Measurements from ENCODE around the gene MAZ. TPM values are rescaled to one million over a fixed set of nuclear protein-coding genes. Genes with fewer than 3 reads are reported as not detected.
"Not testable (repeated sequence)": the region's sequence is repeated elsewhere in the genome, so short reads cannot be mapped to it uniquely, and the experiment has no call there.

Gene MAZ
- total RNA-seq, 2 experiments from 2014 or later, result 290 to 330 TPM

DNA sequence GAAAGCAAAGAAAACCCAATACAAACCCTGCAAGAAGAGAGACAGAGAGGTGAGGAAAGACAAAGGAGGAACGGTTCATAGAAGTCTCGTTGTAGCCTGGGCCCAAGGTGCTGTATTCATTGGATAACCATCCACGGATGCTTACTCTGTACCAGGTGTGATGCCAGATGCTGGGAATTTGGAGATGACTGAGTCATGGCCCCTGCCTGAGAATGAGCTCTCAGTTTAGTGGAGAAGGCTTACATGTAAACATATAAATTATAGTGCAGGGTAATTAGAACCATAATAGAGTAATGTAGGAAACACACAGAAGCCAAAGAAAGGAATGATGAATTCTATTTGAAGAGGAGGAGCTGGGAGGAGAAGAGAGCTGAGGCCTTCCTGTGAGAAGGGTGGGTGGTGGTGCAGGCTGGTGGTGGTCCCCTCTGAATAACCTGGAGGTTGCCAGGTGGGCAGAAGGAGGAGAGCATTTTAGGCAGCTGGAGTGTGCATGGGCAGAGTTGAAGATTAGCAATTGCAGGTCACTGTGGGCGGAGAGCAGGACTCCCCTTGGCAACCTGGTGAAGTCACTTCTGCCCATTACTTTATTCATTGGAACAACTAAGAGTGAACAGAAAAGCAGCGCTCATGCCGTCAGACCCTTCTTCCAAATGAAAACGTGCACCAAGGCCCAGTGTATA is 35.9 kb upstream of the MAZ start:
- Mint-ChIP-seq H3K27me3 (ENCODE audit: low read depth) (no peaks in the 10 kb centered on the region), H3K9me3 (no peaks in the 10 kb centered on the region), H3K4me1 (ENCODE audit: low read depth) (peaks cover 4% of the 10 kb centered on the region), H3K36me3 (ENCODE audit: low read depth) (no peaks in the 10 kb centered on the region), H3K27ac (no peak overlapping the region), H3K4me3 (no peak overlapping the region)
- intact Hi-C loops (cut with micrococcal nuclease), result no loop called here
- no peak for DNase-seq
- CTCF ChIA-PET, result interaction anchor here (1.1 to 2.7 kb wide), 2 partner anchors 16 to 20 kb away, joined by 3 to 7 read pairs; partner anchors contain the start of gene KIF22

DNA sequence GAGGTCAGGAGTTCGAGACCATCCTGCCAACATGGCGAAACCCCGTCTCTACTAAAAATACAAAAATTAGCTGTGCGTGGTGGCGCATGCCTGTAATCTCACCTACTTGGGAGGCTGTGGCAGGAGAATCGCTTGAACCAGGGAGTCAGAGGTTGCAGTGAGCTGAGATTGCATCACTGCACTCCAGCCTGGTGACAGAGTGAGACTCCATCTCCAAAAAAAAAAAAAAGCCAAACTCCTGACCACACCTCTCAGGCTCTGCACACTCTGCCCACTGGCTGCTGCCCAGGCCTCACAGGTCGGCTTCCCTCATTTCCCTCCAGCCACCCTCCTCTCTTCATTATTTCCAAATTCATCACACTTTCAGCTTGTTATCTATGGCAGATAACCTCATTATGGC is 34.0 kb upstream of the MAZ start:
- intact Hi-C loops (cut with micrococcal nuclease); H3K36me3 Mint-ChIP-seq (ENCODE audit: low read depth); H3K4me1 Mint-ChIP-seq (ENCODE audit: low read depth); H3K9me3 Mint-ChIP-seq; H3K27ac Mint-ChIP-seq; DNase-seq; H3K4me3 Mint-ChIP-seq; H3K27me3 Mint-ChIP-seq (ENCODE audit: low read depth); CTCF ChIA-PET: not testable (repeated sequence)

DNA sequence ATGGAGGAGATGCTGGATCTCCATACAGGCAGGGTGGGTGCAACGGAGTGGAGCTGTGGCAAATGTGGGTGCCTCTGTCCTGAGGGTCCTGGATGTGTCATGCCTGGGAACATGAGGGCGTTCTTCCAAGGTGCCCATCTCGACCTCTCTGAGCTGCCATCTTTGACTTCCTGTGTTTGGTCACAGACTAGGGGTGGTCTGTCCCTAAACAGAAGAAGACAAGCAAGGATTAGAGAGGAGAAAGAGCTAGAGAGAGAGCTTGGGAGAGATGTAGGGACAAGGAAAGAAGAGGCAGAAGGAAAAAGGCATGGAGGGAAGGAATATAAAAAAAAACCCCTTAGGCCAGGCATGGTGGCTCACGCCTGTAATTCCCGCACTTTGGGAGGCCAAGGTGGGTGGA is 31.6 kb upstream of the MAZ start:
- Mint-ChIP-seq H3K4me1 (ENCODE audit: low read depth) (peaks cover 4% of the 10 kb centered on the region), H3K27me3 (ENCODE audit: low read depth) (no peaks in the 10 kb centered on the region), H3K4me3 (no peak overlapping the region), H3K27ac (no peak overlapping the region), H3K9me3 (no peaks in the 10 kb centered on the region), H3K36me3 (ENCODE audit: low read depth) (no peaks in the 10 kb centered on the region)
- CTCF ChIA-PET, result no interaction called here
- intact Hi-C loops (cut with micrococcal nuclease), result no loop called here
- DNase-seq, result no peak

DNA sequence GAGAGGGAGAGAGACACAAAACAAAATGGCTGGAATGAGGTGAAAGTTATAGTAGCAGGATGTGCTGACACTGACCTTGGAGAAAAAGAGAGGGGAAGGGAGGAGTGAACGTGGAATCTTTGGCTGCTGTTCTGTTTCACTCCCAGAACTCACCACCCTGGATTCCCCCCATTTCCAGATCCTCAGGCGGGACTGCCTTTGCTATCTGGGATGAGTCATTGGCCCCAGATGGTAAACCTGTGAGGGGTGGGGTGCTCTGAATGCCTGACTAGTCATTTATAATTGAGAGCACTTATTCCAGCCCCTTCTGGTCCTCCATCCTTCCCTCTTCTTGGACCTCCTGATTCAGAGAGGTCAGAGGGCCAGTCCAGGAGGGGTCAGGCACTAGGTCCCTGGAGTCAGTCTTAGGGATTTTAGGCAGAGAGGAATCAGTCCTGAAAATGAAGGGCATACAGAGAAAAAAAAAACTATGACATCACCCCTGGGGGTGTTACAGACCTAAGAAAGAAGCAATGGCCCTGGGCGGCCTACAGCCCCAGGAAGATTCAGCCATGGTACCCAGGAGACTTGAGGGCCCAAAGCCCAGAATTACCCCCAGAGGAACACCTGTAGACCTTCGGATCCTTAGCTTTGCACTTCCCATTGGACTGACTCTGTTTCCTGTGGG is 30.5 kb upstream of the MAZ start:
- H3K27me3 Mint-ChIP-seq (ENCODE audit: low read depth), result no peaks in the 10 kb centered on the region
- H3K9me3 Mint-ChIP-seq, result no peaks in the 10 kb centered on the region
- H3K4me1 Mint-ChIP-seq (ENCODE audit: low read depth), result peaks cover 4% of the 10 kb centered on the region
- peak; percentile 22 for DNase-seq
- H3K36me3 Mint-ChIP-seq (ENCODE audit: low read depth), result no peaks in the 10 kb centered on the region
- no peak overlapping the region for H3K4me3 Mint-ChIP-seq
- CTCF ChIA-PET, result interaction anchor here (1.3 kb wide), 1 partner anchor 21 kb away, joined by 3 read pairs; no protein-coding TSS in a partner anchor
- no peak overlapping the region for H3K27ac Mint-ChIP-seq
- intact Hi-C loops (cut with micrococcal nuclease), result no loop called here

DNA sequence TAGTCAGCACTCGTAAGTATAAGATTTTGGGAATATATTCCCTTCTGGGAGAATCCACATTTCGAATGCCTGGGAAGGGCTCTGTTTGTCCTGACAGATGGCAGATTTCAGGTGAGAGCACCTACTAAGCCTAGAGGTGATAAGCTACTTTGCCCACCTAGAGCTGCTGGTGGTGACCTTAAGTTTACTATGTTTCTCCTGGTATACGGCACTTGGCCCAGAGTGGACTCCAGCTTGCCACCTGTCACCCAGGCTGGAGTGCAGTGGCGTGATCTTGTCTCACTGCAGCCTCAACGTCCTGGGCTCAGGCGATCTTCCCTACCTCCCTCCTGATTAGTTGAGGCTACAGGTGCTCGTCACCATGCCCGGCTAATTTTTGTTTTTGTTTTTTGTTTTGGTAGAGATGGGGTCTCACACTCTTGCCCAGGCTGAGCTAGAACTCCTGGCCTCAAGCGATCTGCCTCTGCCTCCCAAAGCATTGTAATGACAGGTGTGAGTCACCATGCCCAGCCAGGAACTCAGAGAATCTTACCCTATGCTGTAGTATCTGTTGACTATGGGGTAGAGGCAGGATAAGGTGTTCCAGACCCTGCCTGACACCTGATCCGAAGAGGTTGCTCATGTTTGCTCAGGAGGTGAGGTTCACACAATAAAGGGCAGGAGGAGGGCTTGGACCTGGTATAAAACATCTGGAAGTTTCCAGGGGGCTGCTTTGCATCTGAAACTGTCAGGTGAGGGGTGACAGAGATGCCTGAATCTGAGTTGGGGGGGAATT is 28.6 kb upstream of the MAZ start, which contains the start of gene ZG16:
Gene ZG16, plus strand, starts transcription at position 681 of the 775 bp plus-strand sequence. CDS start 1,011 bp downstream, outside the sequence.
- Mint-ChIP-seq H3K4me1 (ENCODE audit: low read depth) (no peaks in the 10 kb centered on the region), H3K27ac (no peak within 1 kb of the TSS), H3K4me3 (no peak within 1 kb of the TSS), H3K27me3 (ENCODE audit: low read depth) (no peaks in the 10 kb centered on the region), H3K36me3 (ENCODE audit: low read depth) (no peaks in the 10 kb centered on the region), H3K9me3 (no peaks in the 10 kb centered on the region)
- CTCF ChIA-PET, result interaction anchor here (1.1 to 1.4 kb wide), 3 partner anchors 8 to 70 kb away, joined by 3 to 4 read pairs (median 4); no protein-coding TSS in a partner anchor
- intact Hi-C loops (cut with micrococcal nuclease), result no loop called here
- DNase-seq, result no peak

DNA sequence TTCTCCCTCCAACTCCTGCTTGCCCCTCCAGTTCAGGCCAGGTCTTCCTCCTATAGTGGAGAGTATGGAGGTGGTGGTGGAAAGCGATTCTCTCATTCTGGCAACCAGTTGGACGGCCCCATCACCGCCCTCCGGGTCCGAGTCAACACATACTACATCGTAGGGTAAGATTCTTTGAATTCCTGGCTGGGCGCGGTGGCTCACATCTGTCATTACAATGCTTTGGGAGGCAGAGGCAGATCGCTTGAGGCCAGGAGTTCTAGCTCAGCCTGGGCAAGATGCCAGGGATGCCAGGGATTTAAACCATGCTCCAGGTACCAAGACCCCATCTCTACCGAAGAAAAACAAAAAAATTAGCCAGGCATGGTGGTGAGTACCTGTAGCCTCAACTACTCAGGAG is 26.9 kb upstream of the MAZ start:
- Mint-ChIP-seq H3K27me3 (ENCODE audit: low read depth) (no peaks in the 10 kb centered on the region), H3K36me3 (ENCODE audit: low read depth) (no peaks in the 10 kb centered on the region), H3K27ac (no peak overlapping the region), H3K4me1 (ENCODE audit: low read depth) (peaks cover 9% of the 10 kb centered on the region), H3K9me3 (no peaks in the 10 kb centered on the region), H3K4me3 (no peak overlapping the region)
- intact Hi-C loops (cut with micrococcal nuclease), result no loop called here
- CTCF ChIA-PET, result interaction anchor here (0.6 kb wide), 1 partner anchor 270 kb away, joined by 3 read pairs; no protein-coding TSS in a partner anchor
- no peak for DNase-seq

DNA sequence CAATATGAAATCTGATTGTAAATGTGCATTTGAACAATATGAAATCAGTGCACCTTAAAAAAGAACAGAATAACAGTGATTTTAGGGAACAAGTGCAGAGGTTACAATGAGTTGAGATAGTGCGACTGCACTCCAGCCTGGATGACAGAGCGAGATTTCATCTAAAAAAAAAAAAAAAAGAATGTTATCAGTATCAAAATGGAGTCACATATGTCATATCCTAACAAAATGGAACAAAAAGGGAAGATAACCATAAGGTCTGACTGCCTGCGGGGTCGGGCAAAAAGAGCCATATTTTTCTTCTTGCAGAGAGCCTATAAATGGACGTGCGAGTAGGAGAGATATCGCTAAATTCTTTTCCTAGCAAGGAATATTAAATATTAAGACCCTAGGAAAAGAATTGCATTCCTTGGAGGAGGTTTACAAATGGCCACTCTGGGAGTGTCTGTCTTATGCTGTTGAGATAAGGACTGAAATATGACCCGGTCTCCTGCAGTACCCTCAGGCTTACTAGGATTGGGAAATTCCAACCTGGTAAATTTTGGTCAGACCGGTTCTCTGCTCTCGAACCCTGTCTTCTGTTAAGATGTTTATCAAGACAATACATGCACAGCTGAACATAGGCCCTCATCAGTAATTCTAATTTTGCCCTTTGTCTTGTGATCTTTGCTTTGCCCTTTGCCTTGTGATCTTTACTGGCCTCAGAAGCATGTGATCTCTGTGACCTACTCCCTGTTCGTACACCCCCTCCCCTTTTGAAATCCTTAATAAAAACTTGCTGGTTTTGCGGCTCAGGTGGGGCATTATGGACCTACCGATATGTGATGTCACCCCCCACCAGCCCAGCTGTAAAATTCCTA is 23.0 kb upstream of the MAZ start:
- H3K36me3 Mint-ChIP-seq (ENCODE audit: low read depth); H3K4me3 Mint-ChIP-seq; intact Hi-C loops (cut with micrococcal nuclease); H3K27me3 Mint-ChIP-seq (ENCODE audit: low read depth); H3K27ac Mint-ChIP-seq; DNase-seq; H3K9me3 Mint-ChIP-seq: not testable (repeated sequence)
- peaks cover 21% of the 10 kb centered on the region for H3K4me1 Mint-ChIP-seq (ENCODE audit: low read depth)
- CTCF ChIA-PET, result interaction anchor here (1.0 to 2.5 kb wide), 5 partner anchors 25 to 65 kb away, joined by 3 to 13 read pairs (median 7); no protein-coding TSS in a partner anchor

DNA sequence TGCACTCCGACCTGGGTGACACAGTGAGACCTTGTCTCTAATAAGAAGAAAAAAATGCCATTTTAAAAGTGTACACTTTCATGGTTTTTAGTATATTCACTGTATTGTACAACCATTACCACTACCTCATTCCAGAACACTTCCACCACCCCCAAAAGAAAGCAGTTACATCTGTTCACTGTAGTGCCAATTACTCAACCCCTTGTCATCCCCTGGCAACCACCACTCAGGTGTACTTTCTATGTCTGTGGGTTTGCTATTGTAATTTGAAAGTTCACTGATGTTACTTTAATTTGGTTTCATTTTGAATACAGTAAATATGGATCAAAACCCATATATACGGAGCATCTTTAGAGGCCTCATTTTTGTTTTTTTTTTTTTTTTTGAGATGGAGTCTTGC is 22.2 kb upstream of the MAZ start:
- CTCF ChIA-PET, result interaction anchor here (0.6 to 2.8 kb wide), 17 partner anchors 16 to 104 kb away, joined by 3 to 17 read pairs (median 5); partner anchors contain the start of genes C16orf54 and MVP
- Mint-ChIP-seq H3K27me3 (ENCODE audit: low read depth) (no peaks in the 10 kb centered on the region), H3K27ac (no peak overlapping the region), H3K4me1 (ENCODE audit: low read depth) (peaks cover 21% of the 10 kb centered on the region), H3K4me3 (no peak overlapping the region), H3K36me3 (ENCODE audit: low read depth) (no peaks in the 10 kb centered on the region), H3K9me3 (no peaks in the 10 kb centered on the region)
- intact Hi-C loops (cut with micrococcal nuclease), result loop anchor here (1.0 kb wide), 1 partner anchor 52 kb away; no protein-coding TSS in a partner anchor
- DNase-seq, result peak; percentile 68

DNA sequence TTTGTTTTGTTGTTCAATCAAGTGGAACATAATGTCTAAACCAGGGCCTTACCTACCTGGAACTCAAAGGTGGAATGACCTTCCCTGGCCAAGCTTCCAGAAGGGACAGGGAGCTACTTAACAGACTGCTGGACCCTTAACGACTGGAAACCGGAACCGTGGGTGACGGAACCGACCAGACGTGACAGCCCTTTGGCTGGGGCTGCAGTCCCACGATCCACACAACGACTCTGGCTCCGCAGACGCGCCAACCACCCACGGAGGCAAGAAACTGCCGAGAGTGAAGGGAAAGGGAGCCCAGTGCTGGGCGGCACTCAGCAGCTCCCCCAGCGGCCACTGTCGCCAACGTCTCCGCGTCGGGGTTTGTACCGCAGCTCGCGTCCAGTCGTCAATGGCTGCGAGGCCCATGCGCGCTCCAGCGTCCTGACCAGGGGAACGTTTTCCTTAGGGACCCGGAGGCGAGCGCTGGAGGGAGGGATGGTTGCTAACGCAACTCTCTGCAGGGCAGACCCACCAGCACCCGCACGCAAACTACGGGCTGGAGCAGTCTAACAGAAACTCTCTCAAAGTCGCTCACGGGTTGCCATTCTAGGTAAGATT is 21.3 kb upstream of the MAZ start:
- Mint-ChIP-seq H3K27ac (no peak overlapping the region), H3K36me3 (ENCODE audit: low read depth) (no peaks in the 10 kb centered on the region), H3K27me3 (ENCODE audit: low read depth) (no peaks in the 10 kb centered on the region), H3K4me3 (peak overlapping the region; percentile 61), H3K4me1 (ENCODE audit: low read depth) (peaks cover 25% of the 10 kb centered on the region), H3K9me3 (no peaks in the 10 kb centered on the region)
- intact Hi-C loops (cut with micrococcal nuclease), result loop anchor here (1.0 kb wide), 2 partner anchors 39 to 53 kb away; no protein-coding TSS in a partner anchor
- peak; percentile 82 for DNase-seq
- CTCF ChIA-PET, result interaction anchor here (0.6 to 2.8 kb wide), 33 partner anchors 8 to 247 kb away, joined by 3 to 17 read pairs (median 4); partner anchors contain the start of genes C16orf54 and MVP

DNA sequence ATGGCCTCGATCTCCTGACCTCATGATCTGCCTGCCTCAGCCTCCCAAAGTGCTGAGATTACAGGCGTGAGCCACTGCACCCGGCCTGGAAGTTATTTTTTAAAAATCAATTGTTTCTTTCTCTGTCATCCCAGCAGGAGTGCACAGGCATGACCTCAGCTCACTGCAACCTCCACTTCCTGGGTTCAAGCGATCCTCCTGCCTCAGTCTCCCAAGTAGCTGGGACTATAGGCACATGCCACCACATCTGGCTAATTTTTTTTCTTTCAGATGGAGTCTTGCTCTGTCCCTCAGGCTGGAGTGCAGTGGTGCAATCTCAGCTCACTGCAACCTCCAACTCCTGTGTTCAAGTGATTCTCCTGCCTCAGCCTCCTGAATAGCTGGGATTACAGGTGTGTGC is 19.2 kb upstream of the MAZ start:
- H3K27me3 Mint-ChIP-seq (ENCODE audit: low read depth); DNase-seq; H3K9me3 Mint-ChIP-seq; H3K4me3 Mint-ChIP-seq; intact Hi-C loops (cut with micrococcal nuclease); H3K27ac Mint-ChIP-seq: not testable (repeated sequence)
- H3K4me1 Mint-ChIP-seq (ENCODE audit: low read depth), result peaks cover 30% of the 10 kb centered on the region
- CTCF ChIA-PET, result interaction anchor here (1.1 to 2.8 kb wide), 3 partner anchors 28 to 86 kb away, joined by 3 to 17 read pairs (median 4); no protein-coding TSS in a partner anchor
- H3K36me3 Mint-ChIP-seq (ENCODE audit: low read depth), result peaks cover 16% of the 10 kb centered on the region

DNA sequence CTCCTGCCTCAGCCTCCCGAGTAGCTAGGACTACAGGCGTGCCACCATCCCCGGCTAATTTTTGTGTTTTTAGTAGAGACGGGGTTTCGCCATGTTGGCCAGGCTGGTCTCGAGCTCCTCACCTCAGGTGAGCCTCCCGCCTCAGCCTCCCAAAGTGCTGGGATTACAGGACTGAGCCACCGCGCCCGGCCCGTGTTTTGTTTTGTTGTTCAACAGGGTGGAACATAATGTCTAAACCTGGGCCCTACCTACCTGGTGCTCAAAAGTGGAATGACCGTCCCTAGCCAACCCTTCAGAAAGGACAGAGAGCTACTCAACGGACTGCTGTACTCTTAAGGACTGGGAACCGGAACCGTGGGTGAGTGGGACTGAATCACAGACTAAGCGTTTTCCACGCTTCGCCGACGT is 16.6 kb upstream of the MAZ start:
- peaks cover 30% of the 10 kb centered on the region for H3K36me3 Mint-ChIP-seq (ENCODE audit: low read depth)
- peak overlapping the region; percentile 100 for H3K4me3 Mint-ChIP-seq
- CTCF ChIA-PET, result interaction anchor here (0.6 to 3.6 kb wide), 20 partner anchors 13 to 232 kb away, joined by 3 to 35 read pairs (median 4); partner anchors contain the start of genes MAZ, PAGR1 and SPN
- no peaks in the 10 kb centered on the region for H3K27me3 Mint-ChIP-seq (ENCODE audit: low read depth)
- intact Hi-C loops (cut with micrococcal nuclease), result loop anchor here (1.0 kb wide), 5 partner anchors 16 to 89 kb away; no protein-coding TSS in a partner anchor
- H3K4me1 Mint-ChIP-seq (ENCODE audit: low read depth), result peaks cover 37% of the 10 kb centered on the region
- no peaks in the 10 kb centered on the region for H3K9me3 Mint-ChIP-seq
- DNase-seq, result no peak
- H3K27ac Mint-ChIP-seq, result peak overlapping the region; percentile 98
